ENCODE measurements around the gene HOXA4. TPM values are rescaled to one million over a fixed set of nuclear protein-coding genes. Genes with fewer than 3 reads are reported as not detected.

Gene HOXA4
- total RNA-seq, 1 donor from 2014 or later, result not detected

DNA sequence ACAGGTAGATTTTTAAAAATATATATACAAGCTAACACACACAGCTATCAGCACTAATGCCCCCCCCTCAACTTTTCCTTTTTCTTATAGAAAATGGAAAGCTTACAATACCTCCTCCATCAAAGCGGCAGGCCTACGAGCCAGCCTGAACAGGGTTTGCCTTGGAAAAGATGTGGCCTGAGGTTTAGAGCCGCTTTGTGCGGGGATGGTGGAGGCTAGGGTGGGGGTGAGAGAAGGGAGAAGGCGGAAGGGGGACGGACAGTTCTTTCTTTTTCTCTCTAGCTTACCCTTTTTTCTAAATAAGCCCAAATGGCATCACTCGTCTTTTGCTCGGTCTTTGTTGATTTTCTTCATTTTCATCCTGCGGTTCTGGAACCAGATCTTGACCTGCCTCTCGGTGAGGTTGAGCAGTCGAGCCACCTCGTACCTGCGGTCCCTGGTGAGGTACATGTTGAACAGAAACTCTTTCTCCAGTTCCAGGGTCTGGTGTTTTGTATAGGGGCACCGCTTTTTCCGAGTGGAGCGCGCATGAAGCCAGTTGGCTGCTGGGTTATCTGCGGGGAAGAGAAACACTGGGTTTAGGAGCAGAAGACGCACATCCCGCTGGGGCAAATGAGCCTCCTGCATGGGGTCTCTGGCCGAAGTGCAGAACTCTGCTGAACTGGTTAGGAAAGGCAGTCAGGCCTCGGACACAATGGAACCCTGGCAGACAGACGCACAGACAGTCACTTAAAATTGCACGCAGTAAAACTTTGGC, 32.9 kb upstream of the HOXA4 start:
- DNase-seq, result peak; percentile 17
- Mint-ChIP-seq H3K9me3 (ENCODE audit: unreplicated experiment) (peaks cover 21% of the 10 kb centered on the region), H3K27me3 (ENCODE audit: unreplicated experiment) (peaks cover 41% of the 10 kb centered on the region), H3K4me3 (ENCODE audit: unreplicated experiment) (no peak overlapping the region), H3K27ac (ENCODE audit: unreplicated experiment) (no peak overlapping the region), H3K36me3 (ENCODE audit: unreplicated experiment) (peaks cover 6% of the 10 kb centered on the region), H3K4me1 (ENCODE audit: low read depth, unreplicated experiment) (peaks cover 2% of the 10 kb centered on the region)
- TF ChIP-seq CTCF (IDR thresholded peaks at IDR 0.05; ENCODE audit: partially characterized antibody, unreplicated experiment), result no peak

DNA sequence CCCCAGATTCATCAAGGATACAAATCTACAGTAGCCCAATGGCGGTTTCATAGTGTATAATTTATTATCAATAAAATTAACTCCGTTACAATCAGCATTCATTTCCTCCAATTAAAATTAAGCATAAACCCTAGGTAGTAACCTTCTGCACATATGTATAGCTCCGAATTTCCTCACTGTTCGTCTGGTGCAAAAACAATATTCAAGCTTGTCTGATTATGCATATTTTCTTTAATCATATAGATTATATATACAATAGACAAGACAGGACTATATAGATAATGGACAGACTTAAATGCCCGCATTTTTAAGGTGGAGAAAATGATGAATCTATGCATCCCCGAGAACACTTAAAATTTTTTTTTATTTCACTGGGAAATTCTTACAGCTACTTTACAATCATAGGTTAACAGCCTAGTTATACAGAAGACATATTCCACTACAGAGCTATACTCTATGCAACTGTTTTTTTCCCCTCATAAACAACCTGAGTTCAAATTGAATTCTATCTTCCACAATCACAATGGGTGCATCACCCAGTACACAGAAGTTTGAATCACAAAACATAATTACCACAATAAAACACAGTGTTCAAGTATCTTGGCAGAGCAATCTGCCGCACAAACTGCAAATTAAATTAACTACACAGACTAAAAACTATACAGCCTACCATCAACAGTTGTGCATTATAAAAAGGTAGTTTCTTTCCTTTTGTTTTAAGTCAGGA, 32.2 kb upstream of the HOXA4 start:
- no peak for TF ChIP-seq CTCF (IDR thresholded peaks at IDR 0.05; ENCODE audit: partially characterized antibody, unreplicated experiment)
- Mint-ChIP-seq H3K4me3 (ENCODE audit: unreplicated experiment) (no peak overlapping the region), H3K27ac (ENCODE audit: unreplicated experiment) (no peak overlapping the region), H3K36me3 (ENCODE audit: unreplicated experiment) (peaks cover 10% of the 10 kb centered on the region), H3K9me3 (ENCODE audit: unreplicated experiment) (peaks cover 21% of the 10 kb centered on the region), H3K4me1 (ENCODE audit: low read depth, unreplicated experiment) (peaks cover 2% of the 10 kb centered on the region), H3K27me3 (ENCODE audit: unreplicated experiment) (peaks cover 41% of the 10 kb centered on the region)
- no peak for DNase-seq

- H3K4me1 Mint-ChIP-seq (ENCODE audit: low read depth, unreplicated experiment), result peaks cover 2% of the 10 kb centered on the region
- no peak overlapping the region for H3K27ac Mint-ChIP-seq (ENCODE audit: unreplicated experiment)
- H3K27me3 Mint-ChIP-seq (ENCODE audit: unreplicated experiment), result peaks cover 44% of the 10 kb centered on the region
- DNase-seq, result peak; percentile 29
- H3K36me3 Mint-ChIP-seq (ENCODE audit: unreplicated experiment), result peaks cover 10% of the 10 kb centered on the region
- no peak overlapping the region for H3K4me3 Mint-ChIP-seq (ENCODE audit: unreplicated experiment)
- H3K9me3 Mint-ChIP-seq (ENCODE audit: unreplicated experiment), result peaks cover 18% of the 10 kb centered on the region
- TF ChIP-seq CTCF (IDR thresholded peaks at IDR 0.05; ENCODE audit: partially characterized antibody, unreplicated experiment), result no peak
Observed at GRCh38 chr7:27161721-27162560, 31.4 kb upstream of the HOXA4 start.

GRCh38 chr7:27161214-27161720, 30.7 kb upstream of the HOXA4 start:
- peak; percentile 6 for DNase-seq
- H3K36me3 Mint-ChIP-seq (ENCODE audit: unreplicated experiment), result peaks cover 10% of the 10 kb centered on the region
- H3K4me3 Mint-ChIP-seq (ENCODE audit: unreplicated experiment), result peak overlapping the region; percentile 46
- H3K9me3 Mint-ChIP-seq (ENCODE audit: unreplicated experiment), result peaks cover 18% of the 10 kb centered on the region
- peak; percentile 49 for TF ChIP-seq CTCF (IDR thresholded peaks at IDR 0.05; ENCODE audit: partially characterized antibody, unreplicated experiment)
- no peak overlapping the region for H3K27ac Mint-ChIP-seq (ENCODE audit: unreplicated experiment)
- peaks cover 4% of the 10 kb centered on the region for H3K4me1 Mint-ChIP-seq (ENCODE audit: low read depth, unreplicated experiment)
- H3K27me3 Mint-ChIP-seq (ENCODE audit: unreplicated experiment), result peaks cover 46% of the 10 kb centered on the region
